ENCODE results near the gene PTK7.

Gene PTK7

GRCh38 chr6:43146709-43147688 is 70.9 kb downstream of the PTK7 start:
- DNase-seq (ENCODE audit: low read depth): no peak

GRCh38 chr6:43147691-43148477 is 71.8 kb downstream of the PTK7 start:
- no peak for DNase-seq (ENCODE audit: low read depth)

GRCh38 chr6:43149265-43149664 is 73.2 kb downstream of the PTK7 start:
- no peak for DNase-seq (ENCODE audit: low read depth)

GRCh38 chr6:43150051-43150751 is 74.1 kb downstream of the PTK7 start:
- no peak for DNase-seq (ENCODE audit: low read depth)

GRCh38 chr6:43159599-43159998 is 83.5 kb downstream of the PTK7 start:
- DNase-seq (ENCODE audit: low read depth): no peak

GRCh38 chr6:43163899-43164298 is 87.8 kb downstream of the PTK7 start:
- DNase-seq (ENCODE audit: low read depth): no peak

- no peak for DNase-seq (ENCODE audit: low read depth)
Observed at GRCh38 chr6:43170417-43170930, 94.4 kb downstream of the PTK7 start.

GRCh38 chr6:43170931-43171706 is 95.0 kb downstream of the PTK7 start, which contains the start of gene SRF:
SRF (plus strand) TSS chr6:43171269; CDS start chr6:43171657, 388 bp downstream.
- DNase-seq (ENCODE audit: low read depth): peak; percentile 95

GRCh38 chr6:43171707-43172103 is 95.6 kb downstream of the PTK7 start:
- no peak for DNase-seq (ENCODE audit: low read depth)

GRCh38 chr6:43172104-43173007 is 96.2 kb downstream of the PTK7 start:
- peak; percentile 29 for DNase-seq (ENCODE audit: low read depth)

- DNase-seq (ENCODE audit: low read depth): no peak
Observed at GRCh38 chr6:43173591-43174262, 97.6 kb downstream of the PTK7 start.

- peak; percentile 88 for DNase-seq (ENCODE audit: low read depth)
Observed at GRCh38 chr6:43174263-43175112, 98.4 kb downstream of the PTK7 start.

- DNase-seq (ENCODE audit: low read depth): no peak
Observed at GRCh38 chr6:43175676-43176422, 99.7 kb downstream of the PTK7 start.

- DNase-seq (ENCODE audit: low read depth): no peak
Observed at GRCh38 chr6:43176423-43176786, 100.3 kb downstream of the PTK7 start.

GRCh38 chr6:43178150-43178549 is 102.0 kb downstream of the PTK7 start:
- DNase-seq (ENCODE audit: low read depth): no peak

GRCh38 chr6:43178951-43179830 is 103.1 kb downstream of the PTK7 start:
- DNase-seq (ENCODE audit: low read depth): no peak

GRCh38 chr6:43180058-43180457 is 103.9 kb downstream of the PTK7 start:
- DNase-seq (ENCODE audit: low read depth): no peak

Data from stimulated activated CD8-positive, alpha-beta memory T cell treated with anti-CD3 and anti-CD28 coated beads, Interleukin-12 subunit alpha, Interleukin-12 subunit beta, amount 100 ng/mL, for 4 hours (primary cell).